ENCODE measurements around the gene AGPAT3.

AGPAT3 gene

DNA sequence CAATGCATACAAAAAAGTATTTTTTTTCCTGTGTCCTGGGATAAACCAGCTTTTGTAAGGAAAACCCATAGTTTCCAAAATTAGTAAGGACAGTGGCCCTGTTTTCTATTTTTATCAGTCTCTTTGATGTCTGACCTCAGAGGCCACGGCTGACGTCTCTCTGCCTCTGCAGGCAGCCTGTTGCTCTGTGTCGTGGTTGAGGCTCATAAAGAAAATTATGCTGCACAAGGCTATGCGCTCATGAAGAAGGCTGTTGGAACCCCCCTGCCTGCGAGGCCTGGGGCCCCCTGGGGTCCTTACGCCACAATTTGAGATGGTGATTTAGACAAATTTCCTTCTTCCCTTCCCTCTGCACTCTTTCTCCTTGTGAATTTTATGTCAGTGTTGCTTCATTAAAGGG lies 48.9 kb downstream of the AGPAT3 start:
- Mint-ChIP-seq H3K9me3 (no peaks in the 10 kb centered on the region), H3K4me1 (peaks cover 51% of the 10 kb centered on the region), H3K36me3 (peaks cover 16% of the 10 kb centered on the region), H3K27me3 (no peaks in the 10 kb centered on the region), H3K27ac (no peak overlapping the region), H3K4me3 (no peak overlapping the region)

DNA sequence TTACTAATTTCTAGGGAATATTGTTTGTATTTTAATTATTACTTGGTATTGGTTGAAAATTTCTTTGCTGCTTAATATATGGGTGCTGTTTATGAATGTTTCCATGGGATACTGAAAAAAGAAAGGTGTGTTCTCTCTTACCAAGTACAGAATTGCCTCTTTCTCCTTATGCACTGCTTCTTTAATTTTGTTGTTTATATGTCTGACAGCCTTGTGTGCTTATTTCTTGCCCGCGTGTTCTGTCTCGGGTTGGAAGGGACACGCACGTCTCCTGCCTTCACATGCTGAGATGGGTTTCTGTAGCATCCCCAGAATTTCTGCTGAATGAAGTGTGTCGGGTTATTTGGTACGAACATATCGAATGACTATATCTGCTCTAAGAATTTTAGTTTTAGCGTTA lies 51.1 kb downstream of the AGPAT3 start:
- Mint-ChIP-seq H3K36me3 (peaks cover 11% of the 10 kb centered on the region), H3K27ac (no peak overlapping the region), H3K4me1 (peaks cover 61% of the 10 kb centered on the region), H3K27me3 (no peaks in the 10 kb centered on the region), H3K4me3 (peak overlapping the region; percentile 85), H3K9me3 (no peaks in the 10 kb centered on the region)

DNA sequence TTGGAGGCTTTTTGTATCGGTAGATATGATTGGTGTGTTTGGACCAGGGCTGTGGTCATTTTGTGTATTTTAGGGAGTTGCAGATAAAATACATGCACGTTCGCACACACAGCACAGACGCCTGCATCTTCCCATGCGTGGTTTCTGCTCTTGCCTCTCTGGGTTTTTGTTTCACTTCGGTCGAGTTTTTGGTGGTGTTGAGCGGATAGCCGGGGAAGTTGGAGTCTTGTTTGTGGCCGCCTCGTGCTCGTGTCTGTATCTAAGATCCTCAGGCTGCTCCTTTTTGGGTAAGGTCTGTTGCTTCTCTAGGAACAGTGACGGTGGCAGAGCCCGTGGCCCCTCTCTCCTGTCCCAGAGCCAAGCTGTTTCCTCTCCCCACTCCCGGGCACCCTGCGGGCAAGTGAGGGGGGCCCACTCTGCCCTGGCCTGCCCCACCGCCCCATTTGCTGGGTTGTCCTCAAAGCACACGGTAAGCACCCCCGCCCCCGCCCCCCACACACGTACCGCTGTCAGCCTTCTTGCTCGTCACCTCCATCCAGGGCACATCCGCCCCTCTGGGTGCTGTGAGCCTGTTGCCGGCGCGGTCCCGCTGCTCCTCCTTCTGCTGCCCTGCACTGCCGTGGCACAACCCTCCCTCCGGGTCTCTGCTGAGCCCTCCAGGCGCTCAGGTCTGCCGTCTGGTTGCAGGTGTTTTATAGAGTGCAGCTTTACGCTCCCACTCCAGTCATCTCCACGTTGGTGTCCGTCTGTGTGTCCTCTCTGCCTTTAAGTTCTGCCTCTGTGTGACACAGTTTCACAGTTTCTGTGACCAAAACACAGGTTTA lies 51.9 kb downstream of the AGPAT3 start:
- peak overlapping the region; percentile 85 for H3K4me3 Mint-ChIP-seq
- peaks cover 64% of the 10 kb centered on the region for H3K4me1 Mint-ChIP-seq
- H3K9me3 Mint-ChIP-seq, result no peaks in the 10 kb centered on the region
- peak overlapping the region; percentile 89 for H3K27ac Mint-ChIP-seq
- no peaks in the 10 kb centered on the region for H3K27me3 Mint-ChIP-seq
- H3K36me3 Mint-ChIP-seq, result peaks cover 10% of the 10 kb centered on the region

DNA sequence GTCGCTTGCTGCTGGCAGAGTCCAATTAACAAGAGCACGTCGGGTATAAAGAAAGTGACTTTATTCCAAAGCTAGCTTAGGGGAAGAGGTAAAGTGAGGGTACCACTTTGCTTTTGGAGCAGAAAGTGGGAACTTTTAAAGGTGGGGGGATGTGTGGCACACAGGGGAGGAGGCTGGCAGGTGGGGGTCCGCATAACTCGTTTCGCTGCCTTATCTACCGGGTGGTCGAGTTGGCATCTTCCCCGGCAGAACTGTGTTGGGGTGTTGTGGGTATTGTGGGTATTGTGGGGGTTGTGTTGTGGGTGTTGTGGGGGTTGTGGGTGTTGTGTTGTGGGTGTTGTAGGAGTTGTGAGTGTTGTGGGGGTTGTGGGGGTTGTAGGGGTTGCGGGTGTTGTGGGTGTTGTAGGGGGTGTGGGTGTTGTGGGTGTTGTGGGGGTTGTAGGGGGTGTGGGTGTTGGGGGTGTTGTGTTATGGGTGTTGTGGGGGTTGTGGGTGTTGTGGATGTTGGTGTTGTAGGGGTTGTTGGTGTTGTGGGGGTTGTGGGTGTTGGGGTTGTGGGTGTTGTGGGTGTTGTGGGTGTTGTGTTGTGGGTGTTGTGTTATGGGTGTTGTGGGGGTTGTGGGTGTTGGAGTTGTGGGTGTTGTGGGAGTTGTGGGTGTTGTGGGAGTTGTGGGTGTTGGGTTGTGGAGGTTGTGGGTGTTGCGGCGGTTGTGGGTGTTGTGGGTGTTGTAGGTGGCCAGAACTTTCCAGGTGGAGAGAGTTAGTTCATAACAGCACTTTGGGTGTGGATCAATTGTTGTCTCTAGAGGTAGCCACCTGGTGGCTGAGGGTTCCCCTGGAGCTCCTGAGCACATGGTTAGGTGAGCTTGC lies 52.7 kb downstream of the AGPAT3 start:
- Mint-ChIP-seq H3K36me3 (peaks cover 7% of the 10 kb centered on the region), H3K4me3 (peak overlapping the region; percentile 85), H3K27me3 (no peaks in the 10 kb centered on the region), H3K27ac (peak overlapping the region; percentile 95), H3K9me3 (no peaks in the 10 kb centered on the region), H3K4me1 (peaks cover 72% of the 10 kb centered on the region)

DNA sequence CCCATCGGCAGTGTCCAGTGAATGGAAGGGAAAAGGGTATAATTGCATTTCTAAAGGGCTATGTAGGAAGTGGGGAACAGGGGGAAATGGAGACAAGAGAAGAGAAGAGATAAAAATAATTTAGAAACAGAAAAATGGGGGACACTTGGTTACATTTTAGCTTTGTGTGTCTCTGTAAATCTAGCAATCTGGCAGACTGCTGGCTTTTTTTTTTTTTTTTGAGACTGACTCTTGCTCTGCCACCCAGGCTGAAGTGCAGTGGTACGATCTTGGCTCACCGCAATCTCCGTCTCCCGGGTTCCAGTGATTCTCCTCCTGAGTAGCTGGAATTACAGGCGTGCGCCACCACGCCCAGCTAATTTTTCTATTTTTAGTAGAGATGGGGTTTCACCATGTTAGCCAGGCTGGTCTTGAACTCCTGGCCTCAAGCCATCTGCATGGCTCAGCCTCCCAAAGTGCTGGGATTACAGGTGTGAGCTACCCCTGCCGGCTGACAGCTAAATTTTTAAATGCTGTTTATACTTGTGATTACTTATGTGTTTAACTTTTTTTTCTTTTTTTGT lies 53.4 kb downstream of the AGPAT3 start:
- peak overlapping the region; percentile 95 for H3K27ac Mint-ChIP-seq
- peak overlapping the region; percentile 68 for H3K4me3 Mint-ChIP-seq
- H3K9me3 Mint-ChIP-seq, result no peaks in the 10 kb centered on the region
- H3K4me1 Mint-ChIP-seq, result peaks cover 75% of the 10 kb centered on the region
- peaks cover 5% of the 10 kb centered on the region for H3K36me3 Mint-ChIP-seq
- no peaks in the 10 kb centered on the region for H3K27me3 Mint-ChIP-seq

DNA sequence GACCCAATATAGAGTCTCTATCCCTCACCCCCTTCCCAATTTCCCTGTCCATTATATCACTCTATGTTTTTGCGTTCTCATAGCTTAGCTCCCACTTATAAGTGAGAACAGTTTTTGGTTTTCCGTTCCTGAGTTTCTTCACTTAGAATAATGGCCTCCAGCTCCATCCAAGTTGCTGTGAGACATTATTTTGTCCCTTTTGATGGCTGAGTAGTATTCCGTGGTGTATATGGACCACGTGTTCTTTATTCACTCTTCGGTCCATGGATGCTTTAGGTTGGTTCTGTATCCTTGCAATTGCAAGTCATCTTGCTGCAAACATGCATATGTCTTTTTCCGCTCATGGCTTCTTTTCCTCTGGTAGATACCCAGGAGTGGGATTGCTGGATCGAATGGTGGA lies 54.3 kb downstream of the AGPAT3 start:
- peaks cover 5% of the 10 kb centered on the region for H3K36me3 Mint-ChIP-seq
- no peaks in the 10 kb centered on the region for H3K27me3 Mint-ChIP-seq
- peak overlapping the region; percentile 33 for H3K4me3 Mint-ChIP-seq
- no peaks in the 10 kb centered on the region for H3K9me3 Mint-ChIP-seq
- H3K27ac Mint-ChIP-seq, result peak overlapping the region; percentile 46
- peaks cover 74% of the 10 kb centered on the region for H3K4me1 Mint-ChIP-seq

DNA sequence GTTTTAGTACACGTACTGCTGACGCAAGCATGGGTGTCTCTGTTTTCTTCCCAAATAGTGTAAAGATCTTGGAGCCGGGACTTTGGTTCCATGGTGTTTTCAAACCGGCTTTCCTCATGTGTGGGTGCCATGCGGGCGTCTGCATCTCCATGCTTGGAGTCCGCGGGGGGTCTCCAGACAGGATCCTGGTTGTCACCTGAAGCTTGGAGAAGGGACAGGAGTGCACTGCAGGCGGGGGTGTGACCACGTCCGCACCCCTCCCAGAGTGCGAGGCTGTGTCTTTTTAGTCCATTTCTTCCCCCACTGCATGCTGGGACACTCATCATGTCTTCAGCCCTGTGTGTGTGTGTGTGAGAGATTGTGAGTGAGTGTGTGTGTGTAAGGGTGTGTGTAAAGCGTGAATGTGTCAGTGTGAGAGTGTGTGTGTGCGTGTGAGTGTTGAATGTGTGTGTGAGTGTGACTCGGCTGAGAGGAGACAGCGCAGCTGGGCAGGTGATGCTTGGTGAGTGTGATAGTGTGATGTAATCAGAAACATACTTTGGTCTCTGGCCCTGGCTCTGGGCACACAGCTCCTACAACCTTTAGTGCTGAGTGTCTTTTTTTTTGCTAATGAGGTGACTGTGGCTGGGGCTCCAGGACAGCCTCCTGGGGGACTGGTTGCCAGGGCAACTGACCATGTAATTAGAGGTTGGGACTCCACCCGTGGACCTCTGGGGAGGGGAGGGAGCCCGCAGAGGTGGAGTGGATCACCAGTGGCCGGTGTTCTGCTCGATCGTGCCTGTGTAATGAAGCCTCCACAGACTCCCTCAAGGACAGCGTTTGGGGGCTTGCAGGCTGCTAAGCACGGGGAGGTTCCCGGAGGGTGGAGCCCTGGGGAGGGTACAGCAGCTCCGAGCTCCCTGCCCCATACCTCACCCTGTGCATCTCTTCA lies 55.1 kb downstream of the AGPAT3 start:
- Mint-ChIP-seq H3K9me3 (no peaks in the 10 kb centered on the region), H3K4me1 (peaks cover 74% of the 10 kb centered on the region), H3K36me3 (peaks cover 5% of the 10 kb centered on the region), H3K27ac (peak overlapping the region; percentile 2), H3K4me3 (peak overlapping the region; percentile 7), H3K27me3 (no peaks in the 10 kb centered on the region)

DNA sequence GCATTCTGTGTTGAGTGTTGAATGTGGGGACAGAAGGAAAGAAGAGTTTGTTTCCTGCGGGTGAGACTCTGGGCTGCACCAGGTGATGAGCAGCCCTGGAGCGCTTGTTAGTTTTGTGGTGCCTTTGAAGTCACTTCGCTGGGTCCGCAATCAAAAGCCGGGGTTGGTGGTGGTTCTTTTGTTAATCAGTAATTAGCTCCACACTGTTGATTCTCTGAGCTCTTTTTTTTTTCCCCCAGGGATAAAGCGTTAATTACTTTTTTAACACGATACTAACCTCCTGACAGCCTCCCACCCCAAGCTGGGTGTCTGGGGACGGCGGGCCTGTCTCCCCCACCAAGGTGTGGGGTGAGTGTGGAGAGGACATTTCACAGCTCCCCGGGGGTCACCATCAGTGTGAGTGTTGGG lies 56.6 kb downstream of the AGPAT3 start:
- H3K4me3 Mint-ChIP-seq, result peak overlapping the region; percentile 75

DNA sequence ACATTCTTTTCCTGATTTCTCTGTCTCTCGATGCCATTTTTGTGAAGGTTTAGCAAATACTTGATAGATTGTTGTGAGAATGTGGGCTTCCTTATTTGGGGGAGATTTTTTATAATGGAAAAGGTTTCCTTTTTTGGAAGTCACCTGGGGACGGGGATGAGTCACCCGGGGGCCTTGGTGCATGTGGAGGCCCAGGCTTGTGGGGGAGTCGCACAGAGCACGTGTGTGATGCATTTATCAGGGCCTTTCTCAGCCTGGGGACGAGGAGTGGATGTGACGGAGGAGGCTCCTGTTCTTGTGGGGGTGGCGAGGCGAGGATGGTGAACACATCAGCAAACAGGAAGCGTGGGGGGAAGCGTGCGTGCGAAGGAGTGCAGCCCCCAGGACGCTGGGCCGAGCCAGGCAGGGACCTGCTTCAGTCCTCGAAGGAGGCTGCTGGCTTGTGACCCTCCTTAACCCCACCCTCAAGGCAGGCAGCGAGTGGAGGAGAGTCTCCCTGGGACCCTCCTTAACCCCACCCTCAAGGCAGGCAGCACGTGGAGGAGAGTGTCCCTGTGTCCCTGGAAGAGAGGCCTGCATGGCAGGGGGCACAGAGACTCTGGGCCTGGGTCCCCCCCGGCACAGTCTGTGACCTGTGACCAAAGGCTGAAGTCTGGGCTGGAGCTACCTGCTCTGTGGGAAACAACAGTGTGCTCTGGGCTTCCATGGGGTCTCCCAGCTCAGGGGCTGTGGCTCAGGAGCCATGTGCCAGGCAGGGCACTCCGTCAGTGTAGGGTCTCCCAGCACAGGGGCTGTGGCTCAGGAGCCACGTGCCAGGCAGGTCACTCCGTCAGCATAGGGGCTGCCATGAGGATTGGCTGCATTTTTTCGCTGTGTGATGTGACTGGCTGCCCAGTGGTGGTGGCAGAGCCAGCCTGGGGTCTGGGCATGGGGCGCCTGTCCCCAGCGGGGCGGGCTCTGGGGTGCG lies 57.2 kb downstream of the AGPAT3 start:
- peak overlapping the region; percentile 75 for H3K4me3 Mint-ChIP-seq
- peaks cover 5% of the 10 kb centered on the region for H3K36me3 Mint-ChIP-seq
- H3K27me3 Mint-ChIP-seq, result no peaks in the 10 kb centered on the region
- H3K4me1 Mint-ChIP-seq, result peaks cover 58% of the 10 kb centered on the region
- H3K27ac Mint-ChIP-seq, result peak overlapping the region; percentile 99
- H3K9me3 Mint-ChIP-seq, result no peaks in the 10 kb centered on the region

More for the DNA sequence above, 56.6 kb downstream of the AGPAT3 start:
- H3K36me3 Mint-ChIP-seq, result peaks cover 5% of the 10 kb centered on the region
- no peaks in the 10 kb centered on the region for H3K9me3 Mint-ChIP-seq
- H3K4me1 Mint-ChIP-seq, result peaks cover 64% of the 10 kb centered on the region
- H3K27me3 Mint-ChIP-seq, result no peaks in the 10 kb centered on the region
- peak overlapping the region; percentile 99 for H3K27ac Mint-ChIP-seq

DNA sequence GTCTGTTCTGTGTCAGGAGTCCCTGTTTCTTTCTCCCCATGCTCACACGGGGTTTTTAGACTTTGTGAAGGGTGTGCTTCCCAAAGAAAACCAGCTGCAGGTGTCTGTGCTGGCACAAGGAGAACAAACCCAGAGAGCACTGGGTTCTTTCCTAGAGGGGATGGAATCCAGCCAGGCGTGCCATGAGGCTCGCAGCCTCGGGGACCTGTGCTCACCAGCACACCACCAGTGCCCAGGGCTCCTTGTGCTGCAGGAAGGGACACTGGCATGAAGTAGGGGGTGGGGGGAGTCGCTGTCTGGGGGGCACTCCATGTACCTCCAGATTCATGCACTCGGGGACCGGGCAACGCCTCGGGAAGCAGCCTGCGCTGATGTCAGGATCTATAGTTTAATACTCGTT lies 57.9 kb downstream of the AGPAT3 start:
- Mint-ChIP-seq H3K4me1 (peaks cover 54% of the 10 kb centered on the region), H3K9me3 (no peaks in the 10 kb centered on the region), H3K27me3 (no peaks in the 10 kb centered on the region), H3K36me3 (peaks cover 7% of the 10 kb centered on the region), H3K27ac (peak overlapping the region; percentile 30), H3K4me3 (no peak overlapping the region)

DNA sequence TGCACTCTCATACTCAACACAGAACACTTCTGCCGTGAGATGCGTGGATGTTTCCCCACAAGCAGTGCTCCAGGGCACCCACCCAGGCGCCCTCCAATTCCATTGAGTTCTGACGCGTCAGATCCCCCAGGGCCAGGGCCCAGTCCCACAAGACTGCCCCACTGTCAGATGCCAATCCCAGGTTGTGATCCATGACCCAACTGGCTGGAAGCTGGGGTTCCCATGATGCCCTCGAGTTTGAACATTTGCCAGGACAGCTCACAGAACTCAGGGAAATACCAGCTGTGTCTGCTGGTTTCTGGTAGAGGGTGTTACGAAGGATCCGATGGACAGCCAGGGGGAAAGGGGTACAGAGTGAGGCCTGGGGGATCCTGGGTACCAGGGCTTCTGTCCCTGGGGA lies 58.4 kb downstream of the AGPAT3 start:
- Mint-ChIP-seq H3K27me3 (no peaks in the 10 kb centered on the region), H3K9me3 (no peaks in the 10 kb centered on the region), H3K36me3 (peaks cover 5% of the 10 kb centered on the region), H3K27ac (peak overlapping the region; percentile 79), H3K4me3 (no peak overlapping the region), H3K4me1 (peaks cover 50% of the 10 kb centered on the region)

DNA sequence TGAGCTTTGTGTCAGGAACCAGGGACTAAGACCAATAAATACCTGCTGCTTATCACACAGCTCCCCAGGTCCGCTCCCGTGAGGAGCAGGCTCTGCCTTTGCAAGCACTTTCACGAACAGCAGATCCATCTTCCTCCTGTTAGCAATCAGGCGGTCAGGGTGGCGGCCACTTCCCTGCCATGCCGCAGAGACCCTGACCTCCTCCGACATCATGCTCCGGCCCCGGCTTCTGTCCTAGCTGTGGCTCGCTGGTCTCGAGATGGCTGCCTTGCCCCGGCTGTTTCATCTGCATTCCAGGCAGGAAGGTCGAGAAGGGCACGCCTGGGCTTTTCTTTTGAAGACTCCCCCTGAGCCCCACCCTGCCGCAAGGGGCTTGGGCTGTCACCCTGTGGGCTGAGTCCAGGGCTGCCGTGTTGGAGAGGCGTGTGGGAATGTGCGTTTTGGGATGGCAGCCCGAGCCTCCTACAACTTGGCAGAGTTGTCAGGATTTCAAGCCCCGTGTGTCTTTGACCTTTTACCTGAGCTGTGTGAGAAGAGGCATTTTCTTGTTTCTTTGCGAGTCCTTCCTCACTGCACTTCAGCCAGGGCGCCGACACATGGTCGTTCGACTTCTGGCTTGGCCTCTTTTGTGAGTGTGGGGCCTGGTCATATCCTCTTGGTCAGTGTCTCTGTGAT lies 59.5 kb downstream of the AGPAT3 start:
- H3K4me1 Mint-ChIP-seq, result peaks cover 45% of the 10 kb centered on the region
- no peaks in the 10 kb centered on the region for H3K9me3 Mint-ChIP-seq
- H3K36me3 Mint-ChIP-seq, result peaks cover 7% of the 10 kb centered on the region
- peak overlapping the region; percentile 51 for H3K27ac Mint-ChIP-seq
- H3K27me3 Mint-ChIP-seq, result no peaks in the 10 kb centered on the region
- H3K4me3 Mint-ChIP-seq, result no peak overlapping the region

DNA sequence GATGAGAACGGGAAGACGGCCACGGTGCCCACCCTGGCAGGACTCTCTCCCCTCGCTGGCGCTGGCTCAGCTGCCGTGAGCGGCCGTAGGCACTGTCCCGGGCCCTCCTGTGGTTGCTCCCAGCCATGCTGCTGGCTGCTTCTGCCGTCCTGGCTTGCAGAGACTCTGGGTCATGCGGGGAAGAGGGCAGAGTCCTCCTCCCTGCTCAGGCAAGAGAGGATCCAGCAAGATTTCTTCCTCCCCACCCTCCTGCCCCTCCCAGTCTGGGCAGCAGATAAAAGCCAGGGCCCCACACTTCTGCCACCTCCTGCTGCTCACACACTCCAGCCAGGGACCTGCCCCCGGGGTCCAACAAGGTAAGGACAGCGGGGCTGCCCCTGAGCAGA lies 60.1 kb downstream of the AGPAT3 start:
- Mint-ChIP-seq H3K27ac (no peak overlapping the region), H3K36me3 (peaks cover 7% of the 10 kb centered on the region), H3K9me3 (no peaks in the 10 kb centered on the region), H3K4me1 (peaks cover 40% of the 10 kb centered on the region), H3K27me3 (no peaks in the 10 kb centered on the region), H3K4me3 (no peak overlapping the region)

DNA sequence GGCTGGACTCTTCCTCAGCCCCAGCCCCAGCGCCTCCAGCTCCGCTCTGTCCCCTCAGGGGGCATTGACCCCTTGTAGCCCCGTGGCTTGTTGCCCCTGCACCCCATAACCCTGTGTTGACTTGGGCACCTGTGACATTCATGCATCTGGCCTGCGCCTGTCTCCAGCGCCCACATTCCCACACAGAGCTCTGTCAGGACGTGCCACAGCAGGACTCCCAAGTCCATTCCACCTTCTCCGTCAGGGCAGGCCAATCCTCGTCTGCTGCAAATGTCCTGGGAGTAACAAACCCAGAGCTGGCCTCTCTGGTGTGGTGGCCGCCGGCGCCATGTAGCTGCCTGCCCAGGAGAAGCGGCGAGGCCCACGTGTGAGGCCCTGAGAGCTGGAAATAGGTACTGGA lies 60.6 kb downstream of the AGPAT3 start:
- Mint-ChIP-seq H3K9me3 (no peaks in the 10 kb centered on the region), H3K27me3 (no peaks in the 10 kb centered on the region), H3K4me3 (no peak overlapping the region), H3K36me3 (peaks cover 7% of the 10 kb centered on the region), H3K27ac (no peak overlapping the region), H3K4me1 (peaks cover 35% of the 10 kb centered on the region)
